GM23248 (cell line): ENCODE data around the gene TMEM121. TPM values are rescaled to one million over a fixed set of nuclear protein-coding genes. Genes with fewer than 3 reads are reported as not detected.

Experiments used
- DNase-seq: peaks from one replicate; pipeline ENCODE4 v3.0.0-alpha.2; 2015
- H2AFZ ChIP-seq: fragments of 200-600 bp; sonication (generic); 2 replicates; pipeline ENCODE4 v1.6.1; 2016; ENCODE audit warnings: antibody characterized with exemption
- H3F3A ChIP-seq: fragments of 200-600 bp; sonication (generic); 2 replicates; pipeline ENCODE4 v1.6.1; 2016; ENCODE audit warnings: mild to moderate bottlenecking, antibody characterized with exemption, mixed run types; ENCODE audit not compliant: insufficient read depth
- H3K27ac ChIP-seq: fragments of 200-600 bp; sonication (generic); 2 replicates; pipeline ENCODE4 v1.5.1; 2016; ENCODE audit warnings: mild to moderate bottlenecking
- H3K27me3 ChIP-seq: fragments of 200-600 bp; sonication (generic); replicated peaks from 2 replicates; pipeline ENCODE4 v1.6.1; 2016; ENCODE audit warnings: mild to moderate bottlenecking; ENCODE audit not compliant: insufficient read depth
- H3K36me3 ChIP-seq: fragments of 200-600 bp; sonication (generic); 2 replicates; pipeline ENCODE4 v1.6.1; 2016; ENCODE audit warnings: low read depth, mild to moderate bottlenecking
- H3K4me1 ChIP-seq: fragments of 200-600 bp; sonication (generic); 2 replicates; pipeline ENCODE4 v1.6.1; 2016; ENCODE audit warnings: mild to moderate bottlenecking; ENCODE audit not compliant: insufficient read depth
- H3K4me2 ChIP-seq: fragments of 200-600 bp; sonication (generic); one replicate; pipeline ENCODE4 v1.6.1; 2016; ENCODE audit warnings: mild to moderate bottlenecking; ENCODE audit not compliant: unreplicated experiment
- H3K4me3 ChIP-seq: fragments of 200-600 bp; sonication (generic); 2 replicates; pipeline ENCODE4 v1.5.1; 2016; ENCODE audit warnings: mild to moderate bottlenecking
- H3K79me2 ChIP-seq: fragments of 200-600 bp; sonication (generic); 2 replicates; pipeline ENCODE4 v1.6.1; 2016; ENCODE audit warnings: mild to moderate bottlenecking; ENCODE audit not compliant: insufficient read depth
- H3K9ac ChIP-seq: fragments of 200-600 bp; sonication (generic); 2 replicates; pipeline ENCODE4 v1.6.1; 2016; ENCODE audit warnings: mild to moderate bottlenecking
- H3K9me2 ChIP-seq: fragments of 200-600 bp; sonication (generic); 2 replicates; pipeline ENCODE4 v1.6.1; 2016; ENCODE audit warnings: mixed run types, mild to moderate bottlenecking, moderate library complexity; ENCODE audit not compliant: insufficient read depth
- H3K9me3 ChIP-seq: fragments of 200-600 bp; sonication (generic); one replicate; pipeline ENCODE4 v1.6.1; 2017; ENCODE audit warnings: low read depth
- H4K20me1 ChIP-seq: fragments of 200-600 bp; sonication (generic); 2 replicates; pipeline ENCODE4 v1.6.0; 2016; ENCODE audit not compliant: insufficient read depth
- EZH2 ChIP-seq: fragments of 200-600 bp; sonication (generic); IDR thresholded peaks from 2 replicates; pipeline ENCODE4 v1.6.1; 2018; ENCODE audit warnings: antibody characterized with exemption, mild to moderate bottlenecking; ENCODE audit not compliant: insufficient read depth, poor library complexity, severe bottlenecking
- EZH2phosphoT487 ChIP-seq: fragments of 200-600 bp; sonication (generic); IDR thresholded peaks from 2 replicates; pipeline ENCODE4 v1.6.1; 2018; ENCODE audit warnings: antibody characterized with exemption, moderate library complexity, mild to moderate bottlenecking, low read depth; ENCODE audit not compliant: insufficient read depth
- WGBS, 2 experiments: methylation state at CpG; one replicate each; pipeline ENCODE4 v1.1.6; 2015 to 2017; ENCODE audit warnings: low lambda C conversion rate in 2 of 2, low coverage in 1 of 2; ENCODE audit errors: missing lambda C conversion rate in 2 of 2; 5-methylcytosine and 5-hydroxymethylcytosine counted together
- in situ Hi-C: fragments of 300-500 bp; cut with MboI; formaldehyde crosslinking; loops from 2 replicates; pipeline ENCODE4 v1.15.0; 2020
- polyA plus RNA-seq: library from polyadenylated mRNA; unstranded; fragments of >200 nt; fragmentation: Nextera tagmentation; extraction: Ambion mirVana; gene quantifications from 2 replicates; pipeline ENCODE4 v1.2.1, GENCODE V29; 2016
- total RNA-seq: library from RNA; depleted of rRNA; stranded (reverse); fragments of >200 nt; shearing (Covaris generic); gene quantifications from 2 replicates; pipeline ENCODE4 v1.2.3, GENCODE V29; 2014

Gene TMEM121
- total and polyA plus RNA-seq, 2 experiments from 2014 or later: 5.8 to 11.1 TPM

GRCh38 chr14:105497671-105498429 lies 28.5 kb upstream of the TMEM121 start:
- Histone ChIP-seq H2AFZ (no peak overlapping the region), H3K27ac (no peak overlapping the region), H3K9me3 (no peaks in the 10 kb centered on the region), H3K36me3 (no peaks in the 10 kb centered on the region), H4K20me1 (no peaks in the 10 kb centered on the region), H3K4me2 (no peak overlapping the region), H3K4me3 (no peak overlapping the region), H3K9me2 (no peaks in the 10 kb centered on the region), H3K79me2 (no peaks in the 10 kb centered on the region), H3F3A (no peaks in the 10 kb centered on the region), H3K9ac (no peak overlapping the region), H3K4me1 (no peaks in the 10 kb centered on the region), H3K27me3 (no peaks in the 10 kb centered on the region)
- WGBS, 2 experiments: 93 to 95% methylated on average over 29 to 30 of the region's 31 CpGs
- no peak for TF ChIP-seq EZH2phosphoT487
- TF ChIP-seq EZH2: no peak
- in situ Hi-C loops: no loop called here
- DNase-seq: no peak

- TF ChIP-seq EZH2 (no peak), EZH2phosphoT487 (no peak)
- Histone ChIP-seq H3K9me3 (no peaks in the 10 kb centered on the region), H3K9me2 (no peaks in the 10 kb centered on the region), H3K9ac (no peak overlapping the region), H3K4me2 (no peak overlapping the region), H3F3A (no peaks in the 10 kb centered on the region), H3K27ac (no peak overlapping the region), H2AFZ (no peak overlapping the region), H3K27me3 (no peaks in the 10 kb centered on the region), H3K36me3 (no peaks in the 10 kb centered on the region), H3K79me2 (no peaks in the 10 kb centered on the region), H3K4me1 (no peaks in the 10 kb centered on the region), H4K20me1 (no peaks in the 10 kb centered on the region), H3K4me3 (no peak overlapping the region)
- no peak for DNase-seq
- WGBS, 2 experiments: 90 to 91% methylated on average over 26 to 36 of the region's 36 CpGs
- in situ Hi-C loops: no loop called here
Measured at GRCh38 chr14:105498430-105499255, 27.7 kb upstream of the TMEM121 start.

GRCh38 chr14:105499256-105500035 lies 26.9 kb upstream of the TMEM121 start:
- Histone ChIP-seq H3K4me1 (no peaks in the 10 kb centered on the region), H3K36me3 (no peaks in the 10 kb centered on the region), H3K9ac (no peak overlapping the region), H3K9me2 (no peaks in the 10 kb centered on the region), H3F3A (no peaks in the 10 kb centered on the region), H3K27ac (no peak overlapping the region), H4K20me1 (no peaks in the 10 kb centered on the region), H2AFZ (no peak overlapping the region), H3K9me3 (no peaks in the 10 kb centered on the region), H3K4me3 (no peak overlapping the region), H3K79me2 (no peaks in the 10 kb centered on the region), H3K27me3 (no peaks in the 10 kb centered on the region), H3K4me2 (no peak overlapping the region)
- WGBS, 2 experiments: 80 to 87% methylated on average over 16 to 19 of the region's 27 CpGs
- in situ Hi-C loops: no loop called here
- TF ChIP-seq EZH2 (no peak), EZH2phosphoT487 (no peak)
- DNase-seq: no peak

GRCh38 chr14:105500036-105500725 lies 26.2 kb upstream of the TMEM121 start:
- no peaks in the 10 kb centered on the region for H3K4me1 ChIP-seq
- in situ Hi-C loops: no loop called here
- no peak overlapping the region for H3K4me2 ChIP-seq
- H3K9ac ChIP-seq: no peak overlapping the region
- no peak overlapping the region for H3K4me3 ChIP-seq
- H3K9me3 ChIP-seq: no peaks in the 10 kb centered on the region
- no peaks in the 10 kb centered on the region for H3K27me3 ChIP-seq
- no peak overlapping the region for H2AFZ ChIP-seq
- no peaks in the 10 kb centered on the region for H4K20me1 ChIP-seq
- no peak for DNase-seq
- no peaks in the 10 kb centered on the region for H3K79me2 ChIP-seq
- 91 to 93% methylated on average over 21 of the region's 21 CpGs for WGBS, 2 experiments
- no peaks in the 10 kb centered on the region for H3K9me2 ChIP-seq
- H3F3A ChIP-seq: no peaks in the 10 kb centered on the region
- no peak overlapping the region for H3K27ac ChIP-seq
- no peaks in the 10 kb centered on the region for H3K36me3 ChIP-seq
- TF ChIP-seq EZH2phosphoT487: no peak
- TF ChIP-seq EZH2: no peak
